SU-DHL-6 (cell line): Measurements from ENCODE around the gene SELENOT.

Source experiments
- EZH2phosphoT487 ChIP-seq: fragments of 200-600 bp; sonication (generic), shearing (Covaris generic); conservative IDR thresholded peaks from 2 replicates; pipeline ENCODE4 v1.6.1; 2018; ENCODE audit warnings: mild to moderate bottlenecking, antibody characterized with exemption, low read length, moderate library complexity, mixed read lengths
- TF ChIP-seq, protein P1 (sequence below): fragments of 200-600 bp; sonication (generic); IDR thresholded peaks from one replicate; pipeline ENCODE4 v1.5.1; 2017; ENCODE audit warnings: antibody characterized with exemption, mild to moderate bottlenecking, low read length, moderate library complexity; ENCODE audit not compliant: insufficient read depth, poor library complexity, severe bottlenecking

DNA sequence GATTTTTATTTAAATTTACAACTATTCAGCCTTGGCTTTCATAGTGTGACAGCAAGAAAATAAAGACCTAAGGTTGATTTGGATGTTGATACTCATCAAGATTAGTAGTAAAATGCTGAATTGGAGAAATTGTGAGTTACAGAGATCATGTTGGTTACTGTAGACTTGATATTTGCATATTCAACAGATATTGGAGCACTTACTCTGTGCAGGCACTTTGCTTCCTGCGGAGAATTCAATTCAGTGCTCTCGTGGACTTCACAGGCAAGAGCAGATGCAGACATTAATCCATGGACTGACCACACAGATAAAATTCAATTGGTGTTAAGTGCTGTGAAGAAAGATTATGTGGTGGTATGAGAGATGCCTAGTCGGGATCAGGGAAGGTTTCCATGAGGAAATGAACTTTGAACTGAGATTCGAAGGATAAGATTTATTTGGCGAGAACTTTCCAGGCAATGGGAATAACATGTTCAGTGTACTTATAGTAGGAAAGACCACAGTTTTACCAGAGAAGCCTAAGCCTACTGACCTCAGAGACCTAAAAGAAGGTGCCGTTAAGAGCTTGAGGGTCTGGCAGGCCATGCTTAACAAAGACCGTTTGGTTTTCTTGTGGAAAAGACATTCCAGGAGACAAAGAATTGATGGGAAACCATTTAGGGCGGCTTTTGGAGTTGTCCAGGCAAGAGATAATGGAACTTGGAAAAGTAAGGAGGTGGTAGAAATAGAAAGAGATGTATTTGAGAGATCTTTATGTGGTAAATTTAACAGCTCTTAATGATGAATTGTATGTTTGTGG lies 4.3 kb downstream of the SELENOT start:
- TF ChIP-seq, protein P1, sequence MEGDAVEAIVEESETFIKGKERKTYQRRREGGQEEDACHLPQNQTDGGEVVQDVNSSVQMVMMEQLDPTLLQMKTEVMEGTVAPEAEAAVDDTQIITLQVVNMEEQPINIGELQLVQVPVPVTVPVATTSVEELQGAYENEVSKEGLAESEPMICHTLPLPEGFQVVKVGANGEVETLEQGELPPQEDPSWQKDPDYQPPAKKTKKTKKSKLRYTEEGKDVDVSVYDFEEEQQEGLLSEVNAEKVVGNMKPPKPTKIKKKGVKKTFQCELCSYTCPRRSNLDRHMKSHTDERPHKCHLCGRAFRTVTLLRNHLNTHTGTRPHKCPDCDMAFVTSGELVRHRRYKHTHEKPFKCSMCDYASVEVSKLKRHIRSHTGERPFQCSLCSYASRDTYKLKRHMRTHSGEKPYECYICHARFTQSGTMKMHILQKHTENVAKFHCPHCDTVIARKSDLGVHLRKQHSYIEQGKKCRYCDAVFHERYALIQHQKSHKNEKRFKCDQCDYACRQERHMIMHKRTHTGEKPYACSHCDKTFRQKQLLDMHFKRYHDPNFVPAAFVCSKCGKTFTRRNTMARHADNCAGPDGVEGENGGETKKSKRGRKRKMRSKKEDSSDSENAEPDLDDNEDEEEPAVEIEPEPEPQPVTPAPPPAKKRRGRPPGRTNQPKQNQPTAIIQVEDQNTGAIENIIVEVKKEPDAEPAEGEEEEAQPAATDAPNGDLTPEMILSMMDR, result no peak
- no peak for TF ChIP-seq EZH2phosphoT487
